ENCODE measurements around the gene IPPK. TPM values are rescaled to one million over a fixed set of nuclear protein-coding genes. Genes with fewer than 3 reads are reported as not detected.

IPPK gene
- total RNA-seq, 2 experiments from 2014 or later: 12.5 to 15.8 TPM

DNA sequence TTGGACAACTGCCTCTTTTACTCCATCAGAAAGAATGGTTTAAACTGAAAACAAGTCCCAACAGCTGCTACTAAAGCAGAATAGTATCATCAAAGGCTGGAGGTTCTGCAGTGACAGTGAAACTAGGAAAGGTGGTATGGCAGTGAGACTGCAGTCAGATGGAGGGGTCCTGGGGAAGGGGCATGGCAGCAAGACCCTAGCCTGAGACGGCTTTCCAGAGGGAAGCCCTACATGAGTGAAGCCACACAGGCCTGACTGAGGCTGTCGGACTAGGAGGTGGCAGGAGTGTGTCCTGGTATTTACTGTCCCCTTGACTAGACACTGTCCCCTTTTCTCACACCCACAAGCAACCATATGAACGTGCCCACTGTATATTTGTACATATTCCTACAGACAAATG is 40.4 kb upstream of the IPPK start:
- no peaks in the 10 kb centered on the region for H3K9me3 Mint-ChIP-seq
- no peaks in the 10 kb centered on the region for H3K27me3 Mint-ChIP-seq
- POLR2A ChIA-PET: no interaction called here
- H3K4me1 Mint-ChIP-seq (ENCODE audit: low read depth): peaks cover 35% of the 10 kb centered on the region
- no peak overlapping the region for H3K27ac Mint-ChIP-seq
- no peak for DNase-seq
- intact Hi-C loops (cut with micrococcal nuclease): no loop called here
- CTCF ChIA-PET: no interaction called here
- no peak overlapping the region for H3K4me3 Mint-ChIP-seq
- no peak for ATAC-seq
- no peak for TF ChIP-seq CTCF (IDR thresholded peaks at IDR 0.05)
- H3K36me3 Mint-ChIP-seq (ENCODE audit: low read depth): peaks cover 23% of the 10 kb centered on the region

GRCh38 chr9:92709954-92710353 is 40.0 kb upstream of the IPPK start:
- CTCF ChIA-PET: interaction anchor here (0.7 kb wide), 1 partner anchor 128 kb away, joined by 3 read pairs; no protein-coding TSS in a partner anchor
- Mint-ChIP-seq H3K4me3 (no peak overlapping the region), H3K36me3 (ENCODE audit: low read depth) (peaks cover 22% of the 10 kb centered on the region), H3K27ac (no peak overlapping the region), H3K27me3 (no peaks in the 10 kb centered on the region), H3K4me1 (ENCODE audit: low read depth) (peaks cover 35% of the 10 kb centered on the region), H3K9me3 (no peaks in the 10 kb centered on the region)
- ATAC-seq: no peak
- intact Hi-C loops (cut with micrococcal nuclease): no loop called here
- TF ChIP-seq CTCF (IDR thresholded peaks at IDR 0.05): no peak
- POLR2A ChIA-PET: no interaction called here
- no peak for DNase-seq

DNA sequence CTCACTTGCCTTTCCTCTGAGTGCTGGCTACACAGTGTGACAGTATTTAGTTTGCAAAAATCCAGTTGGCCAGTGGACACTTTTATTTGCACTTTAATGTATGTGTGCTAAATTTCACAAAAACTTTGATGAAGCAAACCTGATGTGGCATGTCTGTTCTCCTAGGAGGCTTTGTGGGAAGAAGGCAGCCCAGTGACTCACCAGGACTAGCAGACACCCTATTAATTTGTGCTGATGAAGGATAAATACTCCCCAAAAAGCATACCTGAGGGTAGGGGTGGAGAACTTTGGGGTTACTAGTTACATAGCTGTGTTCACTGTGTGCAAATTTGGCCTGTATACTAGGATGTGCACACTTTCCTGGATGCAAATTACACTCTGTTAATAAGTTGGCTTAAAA is 39.3 kb upstream of the IPPK start:
- ATAC-seq (no peak), DNase-seq (no peak)
- H3K27ac Mint-ChIP-seq: no peak overlapping the region
- H3K4me3 Mint-ChIP-seq: no peak overlapping the region
- H3K36me3 Mint-ChIP-seq (ENCODE audit: low read depth): peaks cover 23% of the 10 kb centered on the region
- intact Hi-C loops (cut with micrococcal nuclease): no loop called here
- TF ChIP-seq CTCF (IDR thresholded peaks at IDR 0.05): no peak
- CTCF ChIA-PET: interaction anchor here (0.7 kb wide), 1 partner anchor 128 kb away, joined by 3 read pairs; no protein-coding TSS in a partner anchor
- H3K4me1 Mint-ChIP-seq (ENCODE audit: low read depth): peaks cover 35% of the 10 kb centered on the region
- POLR2A ChIA-PET: no interaction called here
- no peaks in the 10 kb centered on the region for H3K27me3 Mint-ChIP-seq
- no peaks in the 10 kb centered on the region for H3K9me3 Mint-ChIP-seq

DNA sequence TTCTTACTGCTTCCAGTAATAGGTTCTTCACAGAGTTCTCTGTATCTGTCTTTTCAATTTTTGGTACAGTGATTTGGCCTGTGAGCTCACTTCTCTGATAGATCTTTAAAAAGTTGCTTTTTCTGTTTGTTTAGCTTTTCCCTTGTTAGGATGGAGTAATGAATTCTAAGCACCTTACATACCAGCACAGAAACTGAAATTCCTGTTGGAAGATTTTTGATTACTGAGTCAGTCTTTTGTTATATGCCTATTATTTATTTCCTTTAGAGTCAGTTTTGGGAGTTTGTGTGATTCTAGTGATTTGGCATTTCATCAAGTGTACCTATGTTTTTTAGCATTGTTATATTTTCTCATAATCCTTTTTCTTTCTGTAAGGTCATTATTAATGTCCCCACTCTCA is 37.6 kb upstream of the IPPK start:
- ChIA-PET CTCF (interaction anchor here (1.0 to 1.8 kb wide), 5 partner anchors 9 to 570 kb away, joined by 4 to 14 read pairs (median 6); partner anchors contain the start of gene IPPK), POLR2A (no interaction called here)
- no peak overlapping the region for H3K27ac Mint-ChIP-seq
- H3K36me3 Mint-ChIP-seq (ENCODE audit: low read depth): peaks cover 17% of the 10 kb centered on the region
- no peak overlapping the region for H3K4me3 Mint-ChIP-seq
- H3K4me1 Mint-ChIP-seq (ENCODE audit: low read depth): peaks cover 27% of the 10 kb centered on the region
- no peak for ATAC-seq
- H3K27me3 Mint-ChIP-seq: no peaks in the 10 kb centered on the region
- H3K9me3 Mint-ChIP-seq: no peaks in the 10 kb centered on the region
- no peak for DNase-seq
- TF ChIP-seq CTCF (IDR thresholded peaks at IDR 0.05): no peak
- intact Hi-C loops (cut with micrococcal nuclease): no loop called here

DNA sequence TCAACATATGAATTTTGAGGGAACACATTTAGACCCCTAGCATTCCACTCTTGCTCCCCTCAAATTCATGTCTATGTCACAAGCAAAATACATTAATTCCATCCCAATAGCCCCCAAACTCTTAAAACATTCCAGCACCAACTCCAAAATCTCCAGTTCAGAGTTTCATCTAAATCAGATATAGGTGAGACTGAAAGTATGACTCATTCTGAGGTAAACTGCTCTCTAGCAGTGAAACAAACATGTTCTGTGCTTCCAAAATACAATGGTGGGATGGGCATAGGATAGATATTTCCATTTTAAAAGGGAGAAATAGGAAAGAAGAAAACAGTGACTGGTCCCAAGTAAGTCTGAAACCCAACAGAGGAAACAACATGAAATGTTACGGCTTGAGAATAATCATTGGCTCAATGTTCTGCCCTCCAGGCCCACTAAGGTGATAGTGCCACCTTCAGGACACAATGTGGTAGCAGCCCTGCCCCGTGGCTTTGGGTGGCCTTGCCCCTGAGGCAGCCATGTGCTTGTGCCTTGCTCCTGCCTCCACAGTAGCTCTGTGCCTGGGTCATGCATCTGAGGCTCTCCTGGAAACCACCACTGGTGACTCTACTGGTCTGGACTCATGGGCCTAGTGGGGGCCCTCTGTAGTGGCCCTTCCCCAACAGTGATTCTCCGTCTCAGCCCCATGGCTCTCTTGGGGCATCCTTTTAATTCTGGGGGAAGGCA is 36.4 kb upstream of the IPPK start:
- TF ChIP-seq CTCF (IDR thresholded peaks at IDR 0.05): peak; percentile 73
- H3K9me3 Mint-ChIP-seq: no peaks in the 10 kb centered on the region
- no peak overlapping the region for H3K4me3 Mint-ChIP-seq
- H3K36me3 Mint-ChIP-seq (ENCODE audit: low read depth): peaks cover 10% of the 10 kb centered on the region
- CTCF ChIA-PET: interaction anchor here (0.7 to 1.8 kb wide), 7 partner anchors 8 to 105 kb away, joined by 3 to 14 read pairs (median 4); partner anchors contain the start of gene IPPK
- intact Hi-C loops (cut with micrococcal nuclease): no loop called here
- H3K4me1 Mint-ChIP-seq (ENCODE audit: low read depth): peaks cover 17% of the 10 kb centered on the region
- POLR2A ChIA-PET: no interaction called here
- DNase-seq (peak; percentile 75), ATAC-seq (peak; percentile 96)
- H3K27ac Mint-ChIP-seq: peak overlapping the region; percentile 12
- H3K27me3 Mint-ChIP-seq: no peaks in the 10 kb centered on the region

All from activated CD8-positive, alpha-beta T cell treated with anti-CD3 and anti-CD28 coated beads for 36 hours (primary cell).